Inflammatory macrophage treated with lipopolysaccharide for 1 hour (primary cell): Measurements from ENCODE around the gene PFDN4.
"Not testable (repeated sequence)": the region's sequence is repeated elsewhere in the genome, so short reads cannot be mapped to it uniquely, and the experiment has no call there.

Source experiments
- DNase-seq, 2 donors: peaks; one replicate each; pipeline ENCODE4 v3.0.0-alpha.2; 2020 to 2022

The PFDN4 gene

GRCh38 chr20:54227751-54228150 is 19.9 kb downstream of the PFDN4 start:
- no peak for DNase-seq

- no peak for DNase-seq
Measured at GRCh38 chr20:54228841-54229240, 21.0 kb downstream of the PFDN4 start.

- DNase-seq: no peak
Measured at GRCh38 chr20:54229566-54230160, 21.8 kb downstream of the PFDN4 start.

- no peak for DNase-seq
Measured at GRCh38 chr20:54231036-54231435, 23.1 kb downstream of the PFDN4 start.

- DNase-seq: no peak
Measured at GRCh38 chr20:54234991-54235390, 27.1 kb downstream of the PFDN4 start.

- peak; percentile 14 to 39 for DNase-seq
Measured at GRCh38 chr20:54237116-54237943, 29.4 kb downstream of the PFDN4 start.

- DNase-seq: no peak
Measured at GRCh38 chr20:54244113-54244512, 36.2 kb downstream of the PFDN4 start.

GRCh38 chr20:54248705-54249104 is 40.8 kb downstream of the PFDN4 start:
- DNase-seq: not testable (repeated sequence)

- DNase-seq: no peak
Measured at GRCh38 chr20:54250691-54251090, 42.8 kb downstream of the PFDN4 start.

GRCh38 chr20:54251096-54251495 is 43.2 kb downstream of the PFDN4 start:
- no peak for DNase-seq

GRCh38 chr20:54254596-54254995 is 46.7 kb downstream of the PFDN4 start:
- DNase-seq: no peak

GRCh38 chr20:54255157-54255556 is 47.3 kb downstream of the PFDN4 start:
- no peak for DNase-seq

- no peak for DNase-seq
Measured at GRCh38 chr20:54256202-54256601, 48.3 kb downstream of the PFDN4 start.

- DNase-seq: no peak
Measured at GRCh38 chr20:54257071-54257816, 49.4 kb downstream of the PFDN4 start.

- no peak for DNase-seq
Measured at GRCh38 chr20:54260116-54260515, 52.2 kb downstream of the PFDN4 start.

GRCh38 chr20:54262671-54263070 is 54.8 kb downstream of the PFDN4 start:
- peak in 1 of 2 donors; percentile 29 for DNase-seq

GRCh38 chr20:54263116-54263690 is 55.3 kb downstream of the PFDN4 start:
- no peak for DNase-seq

GRCh38 chr20:54265791-54266190 is 57.9 kb downstream of the PFDN4 start:
- DNase-seq: not testable (repeated sequence)

- no peak for DNase-seq
Measured at GRCh38 chr20:54266844-54267243, 59.0 kb downstream of the PFDN4 start.

- DNase-seq: no peak
Measured at GRCh38 chr20:54267483-54268003, 59.7 kb downstream of the PFDN4 start.

- no peak for DNase-seq
Measured at GRCh38 chr20:54268941-54269340, 61.1 kb downstream of the PFDN4 start.
